SU-DHL-6 (cell line): ENCODE data around the gene FOXP2.

Experiments used
- H2AFZ ChIP-seq: fragments of 200-600 bp; sonication (generic); 2 replicates; pipeline ENCODE4 v1.6.1; 2014; ENCODE audit warnings: low read depth, mild to moderate bottlenecking, moderate library complexity, mixed read lengths, antibody characterized with exemption, low read length; ENCODE audit not compliant: severe bottlenecking
- H3F3A ChIP-seq: fragments of 200-600 bp; shearing (Covaris generic); 2 replicates; pipeline ENCODE4 v1.6.0; 2016; ENCODE audit warnings: antibody characterized with exemption, mild to moderate bottlenecking; ENCODE audit not compliant: insufficient read depth
- H3K27ac ChIP-seq: fragments of 200-600 bp; sonication (generic); 2 replicates; pipeline ENCODE4 v1.5.1; 2016; ENCODE audit warnings: low read depth, mild to moderate bottlenecking, low read length, moderate library complexity, mixed read lengths
- H3K27me3 ChIP-seq: fragments of 200-600 bp; sonication (generic), shearing (Covaris generic); 2 replicates; pipeline ENCODE4 v1.6.0; 2014; ENCODE audit warnings: mild to moderate bottlenecking, low read length
- H3K36me3 ChIP-seq: fragments of 200-600 bp; sonication (generic); 2 replicates; pipeline ENCODE4 v1.6.1; 2014; ENCODE audit warnings: mild to moderate bottlenecking, low read length, mixed read lengths
- H3K4me2 ChIP-seq: fragments of 300-600, 200-600 bp; shearing (Covaris generic), sonication (generic); 2 replicates; pipeline ENCODE4 v1.6.0; 2014; ENCODE audit warnings: low read length, low read depth, mild to moderate bottlenecking; ENCODE audit not compliant: poor library complexity, severe bottlenecking
- H3K4me3 ChIP-seq: fragments of 200-600 bp; sonication (generic); 2 replicates; pipeline ENCODE4 v1.5.1; 2014; ENCODE audit warnings: antibody characterized with exemption, low read length, mild to moderate bottlenecking, mixed read lengths; ENCODE audit not compliant: insufficient read depth, poor library complexity, severe bottlenecking
- H3K79me2 ChIP-seq: fragments of 200-600 bp; sonication (generic); 2 replicates; pipeline ENCODE4 v1.6.1; 2014; ENCODE audit warnings: mild to moderate bottlenecking, low read length, moderate library complexity; ENCODE audit not compliant: insufficient read depth
- H3K9ac ChIP-seq: fragments of 200-600 bp; sonication (generic); 2 replicates; pipeline ENCODE4 v1.7.0; 2014; ENCODE audit warnings: mild to moderate bottlenecking, low read length
- H3K9me2 ChIP-seq: fragments of 200-600 bp; sonication (generic); replicated peaks from 2 replicates; pipeline ENCODE4 v1.6.1; 2014; ENCODE audit warnings: low read length; ENCODE audit not compliant: insufficient read depth
- H3K9me3 ChIP-seq: fragments of 200-600 bp; sonication (generic); 2 replicates; pipeline ENCODE4 v1.6.1; 2014; ENCODE audit warnings: low read length, mixed read lengths; ENCODE audit not compliant: insufficient read depth
- H4K20me1 ChIP-seq: fragments of 200-600 bp; sonication (generic); 2 replicates; pipeline ENCODE4 v1.6.1; 2014; ENCODE audit warnings: low read depth, mild to moderate bottlenecking, antibody characterized with exemption, low read length, moderate library complexity, mixed read lengths
- CTCF ChIP-seq: fragments of 200-600 bp; sonication (generic); IDR thresholded peaks from one replicate; pipeline ENCODE4 v1.5.1; 2017; ENCODE audit warnings: antibody characterized with exemption, mild to moderate bottlenecking, low read length, moderate library complexity; ENCODE audit not compliant: insufficient read depth, poor library complexity, severe bottlenecking
- EZH2phosphoT487 ChIP-seq: fragments of 200-600 bp; sonication (generic), shearing (Covaris generic); conservative IDR thresholded peaks from 2 replicates; pipeline ENCODE4 v1.6.1; 2018; ENCODE audit warnings: mild to moderate bottlenecking, antibody characterized with exemption, low read length, moderate library complexity, mixed read lengths

The FOXP2 gene

GRCh38 chr7:114695182-114695581 is 280.6 kb downstream of the FOXP2 start:
- H3K9me2 ChIP-seq = no peaks in the 10 kb centered on the region
- no peaks in the 10 kb centered on the region for H3F3A ChIP-seq
- H3K36me3 ChIP-seq = no peaks in the 10 kb centered on the region
- TF ChIP-seq CTCF = no peak
- no peaks in the 10 kb centered on the region for H4K20me1 ChIP-seq
- H3K9ac ChIP-seq = no peak overlapping the region
- no peaks in the 10 kb centered on the region for H3K9me3 ChIP-seq
- H3K79me2 ChIP-seq = no peaks in the 10 kb centered on the region
- H3K4me3 ChIP-seq = no peak overlapping the region
- no peak overlapping the region for H3K27ac ChIP-seq
- H3K4me2 ChIP-seq = no peak overlapping the region
- H2AFZ ChIP-seq = no peak overlapping the region
- H3K27me3 ChIP-seq = no peaks in the 10 kb centered on the region

GRCh38 chr7:114700247-114700928 is 285.8 kb downstream of the FOXP2 start:
- H3K9me3 ChIP-seq = no peaks in the 10 kb centered on the region
- no peak overlapping the region for H3K4me3 ChIP-seq
- no peaks in the 10 kb centered on the region for H4K20me1 ChIP-seq
- H3K36me3 ChIP-seq = no peaks in the 10 kb centered on the region
- no peak overlapping the region for H3K4me2 ChIP-seq
- H3K9ac ChIP-seq = no peak overlapping the region
- no peaks in the 10 kb centered on the region for H3K27me3 ChIP-seq
- no peaks in the 10 kb centered on the region for H3K79me2 ChIP-seq
- H3K9me2 ChIP-seq = no peaks in the 10 kb centered on the region
- H3K27ac ChIP-seq = no peak overlapping the region
- no peaks in the 10 kb centered on the region for H3F3A ChIP-seq
- H2AFZ ChIP-seq = no peak overlapping the region
- TF ChIP-seq EZH2phosphoT487 (no peak), CTCF (no peak)

GRCh38 chr7:114703677-114704076 is 289.1 kb downstream of the FOXP2 start:
- no peak overlapping the region for H3K4me2 ChIP-seq
- H3K9me2 ChIP-seq = no peaks in the 10 kb centered on the region
- H4K20me1 ChIP-seq = no peaks in the 10 kb centered on the region
- H3K79me2 ChIP-seq = no peaks in the 10 kb centered on the region
- H3K9ac ChIP-seq = no peak overlapping the region
- no peak overlapping the region for H3K4me3 ChIP-seq
- H3F3A ChIP-seq = no peaks in the 10 kb centered on the region
- H3K9me3 ChIP-seq = no peaks in the 10 kb centered on the region
- H3K27me3 ChIP-seq = no peaks in the 10 kb centered on the region
- H3K36me3 ChIP-seq = no peaks in the 10 kb centered on the region
- H2AFZ ChIP-seq = no peak overlapping the region
- H3K27ac ChIP-seq = no peak overlapping the region
- TF ChIP-seq EZH2phosphoT487 (no peak), CTCF (no peak)
